Right lobe of liver (tissue), 6 donors: ENCODE data around the gene ZNF584. TPM values are rescaled to one million over a fixed set of nuclear protein-coding genes. Genes with fewer than 3 reads are reported as not detected.

Experiments used
- ATAC-seq, 4 donors: fragments of 200-7000 bp; cut with Tn5 transposase; one replicate each; pipeline ENCODE4 v1.9.1; 2020; ENCODE audit warnings: mild to moderate bottlenecking in 4 of 4, moderate library complexity in 4 of 4
- DNase-seq, 3 donors: peaks; one replicate each; pipeline ENCODE4 v3.0.0-alpha.2; 2020
- H3K27ac ChIP-seq, 3 donors: fragments of 200-600 bp; one replicate each; pipeline ENCODE4 v1.8.0; 2022
- H3K27me3 ChIP-seq, 2 donors: fragments of 200-600 bp; one replicate each; pipeline ENCODE4 v1.8.0; 2022
- H3K36me3 ChIP-seq, 4 donors: fragments of 200-600 bp; sonication (generic) in 1 of 4; one replicate each; pipeline versions ENCODE4 v1.5.1 to v1.8.0; 2017 to 2022; ENCODE audit warnings: control low read depth in 1 of 4
- H3K4me1 ChIP-seq, 4 donors: fragments of 200-600 bp; sonication (generic) in 1 of 4; one replicate each; pipeline versions ENCODE4 v1.5.1 to v1.8.0; 2017 to 2022; ENCODE audit warnings: control low read depth in 1 of 4
- H3K4me3 ChIP-seq, 3 donors: fragments of 200-600 bp; one replicate each; pipeline ENCODE4 v1.8.0; 2022
- H3K9me3 ChIP-seq, 4 donors: fragments of 200-600 bp; sonication (generic) in 1 of 4; one replicate each; pipeline versions ENCODE4 v1.5.1 to v1.8.0; 2017 to 2022; ENCODE audit warnings: control low read depth in 1 of 4
- POLR2A ChIP-seq: fragments of 450-650 bp; IDR thresholded peaks from one replicate; pipeline ENCODE4 v1.6.1; 2017; ENCODE audit warnings: antibody characterized with exemption, mild to moderate bottlenecking
- WGBS: methylation state at CpG from one replicate; pipeline ENCODE4 v1.1.6; 2018; ENCODE audit warnings: low coverage, low lambda C conversion rate; ENCODE audit not compliant: insufficient coverage; ENCODE audit errors: missing lambda C conversion rate; 5-methylcytosine and 5-hydroxymethylcytosine counted together
- intact Hi-C, 2 donors: fragments of 100-400 bp; cut with DNase I; formaldehyde crosslinking; loops; one replicate each; pipeline versions ENCODE4 v1.11.2 to v1.14.1; 2022
- total RNA-seq, 6 experiments: library from RNA; depleted of rRNA in 2 of 6; stranded (reverse); fragments of >200 nt in 2 of 6; fragmentation: NEBNext Ultra II Directional in 3 of 6; extraction: Animal tissue kit (Norgen Biotek cat#: 25700) in 3 of 6; gene quantifications; one replicate each; pipeline versions ENCODE4 v1.1.0 to v1.2.4, GENCODE V29; 2016 to 2023
- TF ChIP-seq, protein P1 (sequence below), 4 donors: fragments of 200-600 bp in 3 of 4; fragments of 450-650 bp in 1 of 4; IDR thresholded peaks; one replicate each; pipeline versions ENCODE4 v1.5.1 to v1.8.0; 2016 to 2022; ENCODE audit warnings: antibody characterized with exemption in 4 of 4, mild to moderate bottlenecking in 2 of 4
- donor health status: DM: no; HTN: yes; CAD: no.
- donor health status: DM: no; HTN: no; CAD: no.
- donor health status: DM: no; HTN: no; CAD: no.
- donor health status: DM: no; HTN: yes; CAD: no.
- donor health status: DM: no; HTN: yes; CAD: no.

ZNF584 gene
- total RNA-seq, 6 experiments from 2014 or later: 5.6 to 12.1 (median 6.6) TPM

DNA sequence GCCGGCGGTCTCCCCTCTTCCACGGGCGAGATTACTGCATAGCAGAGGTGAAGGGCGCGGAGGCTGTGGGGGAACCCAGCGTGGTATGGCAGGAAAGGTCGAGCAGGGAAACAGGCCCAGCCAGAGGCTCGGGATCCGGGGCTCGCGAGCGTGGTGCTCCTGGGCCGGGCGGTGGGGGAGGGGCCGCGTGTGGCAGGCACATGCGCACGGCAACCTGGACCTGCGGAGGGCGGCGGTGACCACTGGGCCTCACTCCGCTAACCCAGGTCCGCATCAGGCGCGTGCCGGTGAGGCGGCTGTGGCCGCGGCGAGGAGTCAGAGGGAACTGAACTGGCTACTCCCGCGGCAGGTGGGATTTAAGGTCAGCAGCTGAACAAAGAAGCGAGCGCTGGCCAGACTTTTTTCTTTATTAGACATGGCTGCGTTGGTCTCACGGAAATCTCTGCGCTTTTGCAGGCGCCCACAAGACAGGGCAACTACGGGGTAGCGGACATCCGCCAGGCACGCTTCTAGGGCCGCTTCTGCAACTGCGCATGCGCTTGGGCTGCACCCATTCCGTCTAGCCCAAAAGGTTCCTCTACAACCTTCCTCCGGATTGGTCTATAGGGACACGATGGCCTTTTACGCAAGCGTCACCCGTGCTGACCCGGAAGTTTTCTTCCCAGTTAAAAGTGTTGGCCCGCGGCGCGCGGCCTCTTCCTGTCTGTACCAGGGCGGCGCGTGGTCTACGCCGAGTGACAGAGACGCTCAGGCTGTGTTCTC is 21.7 kb upstream of the ZNF584 start, which contains the start of gene RPS5:
TSS of gene RPS5 (plus strand) at position 694 of the 762 bp plus-strand sequence. CDS start 869 bp downstream, outside the sequence.
- H3K4me3 ChIP-seq: peak within 1 kb of the TSS; percentile 67 to 92 (median 87)
- H3K27me3 ChIP-seq: no peaks in the 10 kb centered on the region
- ATAC-seq: peak; percentile 89 to 95 (median 92)
- TF ChIP-seq, protein P1, sequence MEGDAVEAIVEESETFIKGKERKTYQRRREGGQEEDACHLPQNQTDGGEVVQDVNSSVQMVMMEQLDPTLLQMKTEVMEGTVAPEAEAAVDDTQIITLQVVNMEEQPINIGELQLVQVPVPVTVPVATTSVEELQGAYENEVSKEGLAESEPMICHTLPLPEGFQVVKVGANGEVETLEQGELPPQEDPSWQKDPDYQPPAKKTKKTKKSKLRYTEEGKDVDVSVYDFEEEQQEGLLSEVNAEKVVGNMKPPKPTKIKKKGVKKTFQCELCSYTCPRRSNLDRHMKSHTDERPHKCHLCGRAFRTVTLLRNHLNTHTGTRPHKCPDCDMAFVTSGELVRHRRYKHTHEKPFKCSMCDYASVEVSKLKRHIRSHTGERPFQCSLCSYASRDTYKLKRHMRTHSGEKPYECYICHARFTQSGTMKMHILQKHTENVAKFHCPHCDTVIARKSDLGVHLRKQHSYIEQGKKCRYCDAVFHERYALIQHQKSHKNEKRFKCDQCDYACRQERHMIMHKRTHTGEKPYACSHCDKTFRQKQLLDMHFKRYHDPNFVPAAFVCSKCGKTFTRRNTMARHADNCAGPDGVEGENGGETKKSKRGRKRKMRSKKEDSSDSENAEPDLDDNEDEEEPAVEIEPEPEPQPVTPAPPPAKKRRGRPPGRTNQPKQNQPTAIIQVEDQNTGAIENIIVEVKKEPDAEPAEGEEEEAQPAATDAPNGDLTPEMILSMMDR (IDR thresholded peaks at IDR 0.05): no peak
- peak; percentile 78 for TF ChIP-seq POLR2A
- no peaks in the 10 kb centered on the region for H3K9me3 ChIP-seq
- peak within 1 kb of the TSS; percentile 93 to 98 (median 94) for H3K27ac ChIP-seq
- under 1% methylated on average over 34 of the region's 64 CpGs for WGBS
- intact Hi-C loops: no loop called here
- H3K4me1 ChIP-seq: peaks cover 0 to 21% (median 6%) of the 10 kb centered on the region in 4 donors
- DNase-seq: peak; percentile 94 to 97 (median 96)
- peaks cover 0 to 21% (median 4%) of the 10 kb centered on the region in 4 donors for H3K36me3 ChIP-seq

DNA sequence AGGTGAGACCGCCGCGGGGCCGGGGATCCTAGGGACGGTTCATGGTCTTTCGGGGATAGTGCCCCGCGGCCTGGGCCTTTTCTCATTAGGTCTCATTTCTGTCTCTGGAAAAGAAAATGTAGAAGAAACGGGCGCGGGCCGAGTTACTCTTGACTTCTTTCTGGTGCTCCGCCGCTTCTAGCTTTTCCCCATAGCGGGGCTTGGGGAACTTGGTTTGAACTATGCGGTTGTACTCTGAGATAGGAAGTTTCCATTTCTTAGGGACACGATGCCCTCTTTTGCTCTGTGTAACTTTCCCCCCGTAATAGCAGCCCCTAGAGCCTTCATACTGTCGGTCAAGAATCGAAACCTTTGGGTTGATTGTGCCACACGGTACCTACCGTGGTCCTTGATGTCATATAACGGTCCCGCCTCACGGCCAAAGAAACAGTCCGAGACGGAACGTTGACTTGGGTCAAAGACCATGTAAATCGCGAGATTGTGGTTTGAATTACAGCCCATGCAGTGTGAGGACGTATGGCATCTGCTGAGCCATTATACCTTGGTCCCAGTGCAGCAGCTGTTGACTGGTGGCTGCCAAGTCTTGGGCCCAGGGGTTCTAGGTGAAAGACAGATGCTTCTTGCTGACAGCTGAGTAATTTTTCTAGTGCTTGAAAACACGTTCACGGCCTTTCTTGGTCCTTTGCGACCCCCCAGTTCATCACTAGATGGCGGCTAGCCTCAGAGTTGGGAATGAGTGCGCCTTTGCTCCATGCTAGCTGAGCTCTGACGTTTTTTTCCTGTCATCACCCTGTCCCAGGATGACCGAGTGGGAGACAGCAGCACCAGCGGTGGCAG is 20.9 kb upstream of the ZNF584 start:
- peaks cover 0 to 22% (median 5%) of the 10 kb centered on the region in 4 donors for H3K36me3 ChIP-seq
- H3K27me3 ChIP-seq: no peaks in the 10 kb centered on the region
- no peak for ATAC-seq
- H3K4me3 ChIP-seq: peak overlapping the region; percentile 67 to 92 (median 87)
- H3K4me1 ChIP-seq: peaks cover 0 to 16% (median 6%) of the 10 kb centered on the region in 4 donors
- TF ChIP-seq, protein P1 (IDR thresholded peaks at IDR 0.05): no peak
- TF ChIP-seq POLR2A: no peak
- H3K9me3 ChIP-seq: no peaks in the 10 kb centered on the region
- WGBS: 4% methylated on average over 35 of the region's 39 CpGs
- intact Hi-C loops: no loop called here
- peak in 1 of 3 donors; percentile 11 for DNase-seq
- peak overlapping the region in 2 of 3 donors; percentile 93 to 98 for H3K27ac ChIP-seq

GRCh38 chr19:58388175-58388526 is 20.3 kb upstream of the ZNF584 start:
- intact Hi-C loops: no loop called here
- H3K27ac ChIP-seq: no peak overlapping the region
- 95% methylated on average over 2 of the region's 3 CpGs for WGBS
- H3K4me3 ChIP-seq: peak overlapping the region; percentile 67 to 92 (median 87)
- no peaks in the 10 kb centered on the region for H3K27me3 ChIP-seq
- ATAC-seq (no peak), DNase-seq (peak in 1 of 3 donors; percentile 13)
- no peaks in the 10 kb centered on the region for H3K9me3 ChIP-seq
- peaks cover 0 to 28% (median 9%) of the 10 kb centered on the region in 4 donors for H3K36me3 ChIP-seq
- TF ChIP-seq POLR2A: no peak
- TF ChIP-seq, protein P1 (IDR thresholded peaks at IDR 0.05): no peak
- peaks cover 0 to 16% (median 6%) of the 10 kb centered on the region in 4 donors for H3K4me1 ChIP-seq

DNA sequence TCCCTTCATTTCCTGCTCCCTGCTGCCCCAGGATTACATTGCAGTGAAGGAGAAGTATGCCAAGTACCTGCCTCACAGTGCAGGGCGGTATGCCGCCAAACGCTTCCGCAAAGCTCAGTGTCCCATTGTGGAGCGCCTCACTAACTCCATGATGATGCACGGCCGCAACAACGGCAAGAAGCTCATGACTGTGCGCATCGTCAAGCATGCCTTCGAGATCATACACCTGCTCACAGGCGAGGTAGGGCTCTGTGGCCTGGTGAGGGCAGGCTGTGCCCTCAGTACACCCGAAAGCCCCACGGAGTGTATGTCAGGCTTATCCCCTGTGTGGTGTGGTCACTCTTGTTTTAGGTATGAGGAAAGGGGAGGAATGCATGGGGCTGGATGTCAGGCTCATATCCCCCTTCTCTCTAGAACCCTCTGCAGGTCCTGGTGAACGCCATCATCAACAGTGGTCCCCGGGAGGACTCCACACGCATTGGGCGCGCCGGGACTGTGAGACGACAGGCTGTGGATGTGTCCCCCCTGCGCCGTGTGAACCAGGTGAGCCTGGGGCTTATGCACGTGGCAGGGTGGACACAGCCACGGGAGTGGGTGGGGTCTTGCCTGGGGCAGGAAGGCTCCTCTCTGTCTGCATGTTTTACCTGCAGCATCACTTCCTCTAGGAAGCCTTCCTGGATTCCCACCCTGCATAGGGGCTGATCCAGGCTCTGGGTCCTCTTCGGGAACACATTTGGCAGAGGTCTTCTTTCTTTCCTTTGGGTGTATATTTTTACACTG is 15.3 kb upstream of the ZNF584 start:
- Histone ChIP-seq H3K4me1 (peaks cover 0 to under 1% (median under 1%) of the 10 kb centered on the region in 4 donors), H3K27ac (no peak overlapping the region), H3K9me3 (no peaks in the 10 kb centered on the region), H3K27me3 (no peaks in the 10 kb centered on the region), H3K4me3 (no peak overlapping the region), H3K36me3 (peaks cover 0 to 45% (median 21%) of the 10 kb centered on the region in 4 donors)
- DNase-seq: no peak
- intact Hi-C loops: no loop called here
- TF ChIP-seq, protein P1 (IDR thresholded peaks at IDR 0.05): no peak
- TF ChIP-seq POLR2A: no peak
- no peak for ATAC-seq
- 92% methylated on average over 12 of the region's 26 CpGs for WGBS
